K562 (cell line): ENCODE measurements around the gene ATXN7L2. TPM values are rescaled to one million over a fixed set of nuclear protein-coding genes. Genes with fewer than 3 reads are reported as not detected.

Source experiments
- CBFA2T2 ChIP-seq: fragments of 450-650 bp; conservative IDR thresholded peaks from 2 replicates; pipeline ENCODE4 v1.6.1; 2017; ENCODE audit warnings: mild to moderate bottlenecking
- CHD4 ChIP-seq: fragments of 200-600 bp; sonication (generic); IDR thresholded peaks from 3 replicates; pipeline ENCODE4 v1.6.1; 2012; ENCODE audit warnings: low read depth, mild to moderate bottlenecking, mixed read lengths, low read length, inconsistent platforms; ENCODE audit not compliant: insufficient read depth, insufficient replicate concordance, poor library complexity, severe bottlenecking
- GTF2E2 ChIP-seq: fragments of 200-800 bp; sonication (Bioruptor generic); IDR thresholded peaks from 2 replicates; pipeline ENCODE4 v1.6.1; 2016; ENCODE audit warnings: missing genetic modification characterization, missing compliant biosample characterization
- HLTF ChIP-seq: fragments of 450-650 bp; IDR thresholded peaks from 2 replicates; pipeline ENCODE4 v1.6.1; 2016
- KAT7 ChIP-seq: sonication (generic); formaldehyde crosslinking; IDR thresholded peaks from 2 replicates; pipeline ENCODE4 v1.8.0; 2022; ENCODE audit warnings: missing genetic modification reagents, mild to moderate bottlenecking, borderline replicate concordance
- NFYB ChIP-seq: IDR thresholded peaks from 2 replicates; pipeline ENCODE4 v1.6.1; 2011; ENCODE audit warnings: mild to moderate bottlenecking, moderate library complexity; ENCODE audit not compliant: insufficient read length; ENCODE audit errors: extremely low read depth
- PPARD ChIP-seq: fragments of 250-450 bp; sonication (Bioruptor Pico); IDR thresholded peaks from 2 replicates; pipeline ENCODE4 v1.8.0; 2022; ENCODE audit warnings: inconsistent platforms, mild to moderate bottlenecking, moderate library complexity
- RAD51 ChIP-seq: fragments of 450-650 bp; IDR thresholded peaks from 2 replicates; pipeline ENCODE4 v1.7.1; 2016; ENCODE audit warnings: low read depth, mild to moderate bottlenecking, borderline replicate concordance
- SIN3B ChIP-seq: fragments of 450-650 bp; IDR thresholded peaks from 2 replicates; pipeline ENCODE4 v1.6.1; 2017; ENCODE audit warnings: low read depth, mild to moderate bottlenecking, moderate library complexity
- SMARCA4 ChIP-seq: fragments of 450-650 bp; IDR thresholded peaks from 2 replicates; pipeline ENCODE4 v1.6.1; 2016
- ZNF124 ChIP-seq: sonication (generic); formaldehyde crosslinking; IDR thresholded peaks from 2 replicates; pipeline ENCODE4 v1.8.1; 2022; ENCODE audit warnings: missing genetic modification reagents
- ZNF217 ChIP-seq: sonication (generic); formaldehyde crosslinking; IDR thresholded peaks from 2 replicates; pipeline ENCODE4 v1.8.0; 2022; ENCODE audit warnings: mild to moderate bottlenecking, missing genetic modification reagents
- ZNF23 ChIP-seq: fragments of 250-450 bp; sonication (Bioruptor Pico); IDR thresholded peaks from 2 replicates; pipeline ENCODE4 v1.4.0; 2020; ENCODE audit warnings: mild to moderate bottlenecking
- ZNF41 ChIP-seq: fragments of 250-450 bp; sonication (Bioruptor Pico); conservative IDR thresholded peaks from 2 replicates; pipeline ENCODE4 v1.4.0; 2020; ENCODE audit warnings: mild to moderate bottlenecking
- ZNF518B ChIP-seq: fragments of 250-450 bp; sonication (Bioruptor Pico); IDR thresholded peaks from 2 replicates; pipeline ENCODE4 v1.5.0; 2021; ENCODE audit warnings: mild to moderate bottlenecking, moderate library complexity
- ZNF57 ChIP-seq: fragments of 450-650 bp; formaldehyde crosslinking; IDR thresholded peaks from 2 replicates; pipeline ENCODE4 v1.4.0; 2020; ENCODE audit warnings: mild to moderate bottlenecking, moderate library complexity
- polyA plus RNA-seq, 8 experiments: library from polyadenylated mRNA; depleted of rRNA in 4 of 8; stranded (reverse) in 5 of 8; unstranded in 3 of 8; fragments of >200 nt; fragmentation: Nextera tagmentation in 2 of 8; fragmentation: Illumina TruSeq in 1 of 8; extraction: Ambion mirVana in 2 of 8; extraction: Trizol in 1 of 8; gene quantifications; 2 replicates each; pipeline versions ENCODE4 v1.2.1 to v1.2.3, GENCODE V29; 2011 to 2014; ENCODE audit warnings: inconsistent platforms in 1 of 8, missing spikeins in 1 of 8
- total RNA-seq, 7 experiments: library from RNA; depleted of rRNA in 6 of 7; stranded (reverse); fragments of >200 nt in 6 of 7; fragmentation: Illumina TruSeq in 2 of 7; extraction: Trizol in 2 of 7; gene quantifications; 2 replicates each; pipeline versions ENCODE4 v1.2.1 to v1.2.3, GENCODE V29; 2011 to 2021; ENCODE audit warnings: low replicate concordance in 1 of 7

Gene ATXN7L2
- total and polyA plus RNA-seq, 9 of the 15 experiments (the other 6 are each of a cell fraction or from before 2014, with no cell fraction given): 0.21 to 10.4 (median 5.8) TPM

GRCh38 chr1:109444346-109444745 lies 39.4 kb upstream of the ATXN7L2 start (continued):
- TF ChIP-seq NFYB: no peak
- TF ChIP-seq KAT7 (CRISPR knock-in tag): no peak
- TF ChIP-seq HLTF: no peak
- no peak for TF ChIP-seq ZNF23 (CRISPR knock-in tag)
- no peak for TF ChIP-seq ZNF518B (CRISPR knock-in tag)
- TF ChIP-seq GTF2E2 (tag): no peak
- no peak for TF ChIP-seq PPARD (CRISPR knock-in tag)
- TF ChIP-seq ZNF124 (CRISPR knock-in tag): no peak
- TF ChIP-seq ZNF57 (CRISPR knock-in tag): no peak
- TF ChIP-seq ZNF217 (CRISPR knock-in tag): no peak
- no peak for TF ChIP-seq SMARCA4
- no peak for TF ChIP-seq CHD4
- peak; percentile 32 for TF ChIP-seq CBFA2T2
- no peak for TF ChIP-seq SIN3B
- TF ChIP-seq ZNF41 (CRISPR knock-in tag): no peak
- peak; percentile 83 for TF ChIP-seq RAD51
